ENCODE data around the gene OPCML.

Gene OPCML

DNA sequence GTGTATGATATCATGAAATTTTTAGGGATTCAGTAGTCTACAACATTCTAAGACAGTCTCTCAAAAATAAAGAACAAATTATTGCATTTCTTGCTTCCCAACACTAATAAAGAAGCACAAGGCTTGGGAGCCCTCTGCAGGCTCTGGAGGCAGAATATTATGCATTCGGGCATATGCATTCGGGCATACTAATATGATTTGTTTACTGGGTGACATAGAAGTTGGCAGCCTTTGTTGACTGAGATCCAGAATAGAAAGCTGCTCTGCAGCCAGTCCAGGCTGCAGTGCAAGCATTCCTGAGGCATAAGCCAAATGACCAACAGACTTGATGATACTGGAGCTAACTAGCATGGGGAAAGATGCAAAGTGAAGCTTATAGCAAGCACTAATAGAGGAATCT lies 945.5 kb downstream of the OPCML start:
- CTCF ChIA-PET = interaction anchor here (0.9 to 1.4 kb wide), 2 partner anchors 11 to 24 kb away, joined by 3 to 4 read pairs; no protein-coding TSS in a partner anchor
- TF ChIP-seq, protein P1, sequence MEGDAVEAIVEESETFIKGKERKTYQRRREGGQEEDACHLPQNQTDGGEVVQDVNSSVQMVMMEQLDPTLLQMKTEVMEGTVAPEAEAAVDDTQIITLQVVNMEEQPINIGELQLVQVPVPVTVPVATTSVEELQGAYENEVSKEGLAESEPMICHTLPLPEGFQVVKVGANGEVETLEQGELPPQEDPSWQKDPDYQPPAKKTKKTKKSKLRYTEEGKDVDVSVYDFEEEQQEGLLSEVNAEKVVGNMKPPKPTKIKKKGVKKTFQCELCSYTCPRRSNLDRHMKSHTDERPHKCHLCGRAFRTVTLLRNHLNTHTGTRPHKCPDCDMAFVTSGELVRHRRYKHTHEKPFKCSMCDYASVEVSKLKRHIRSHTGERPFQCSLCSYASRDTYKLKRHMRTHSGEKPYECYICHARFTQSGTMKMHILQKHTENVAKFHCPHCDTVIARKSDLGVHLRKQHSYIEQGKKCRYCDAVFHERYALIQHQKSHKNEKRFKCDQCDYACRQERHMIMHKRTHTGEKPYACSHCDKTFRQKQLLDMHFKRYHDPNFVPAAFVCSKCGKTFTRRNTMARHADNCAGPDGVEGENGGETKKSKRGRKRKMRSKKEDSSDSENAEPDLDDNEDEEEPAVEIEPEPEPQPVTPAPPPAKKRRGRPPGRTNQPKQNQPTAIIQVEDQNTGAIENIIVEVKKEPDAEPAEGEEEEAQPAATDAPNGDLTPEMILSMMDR (IDR thresholded peaks at IDR 0.05; ENCODE audit: control extremely low read depth, extremely low read depth, low read depth, missing control alignments) = no peak
- DNase-seq (ENCODE audit: extremely low spot score) = no peak
- POLR2A ChIA-PET = no interaction called here

DNA sequence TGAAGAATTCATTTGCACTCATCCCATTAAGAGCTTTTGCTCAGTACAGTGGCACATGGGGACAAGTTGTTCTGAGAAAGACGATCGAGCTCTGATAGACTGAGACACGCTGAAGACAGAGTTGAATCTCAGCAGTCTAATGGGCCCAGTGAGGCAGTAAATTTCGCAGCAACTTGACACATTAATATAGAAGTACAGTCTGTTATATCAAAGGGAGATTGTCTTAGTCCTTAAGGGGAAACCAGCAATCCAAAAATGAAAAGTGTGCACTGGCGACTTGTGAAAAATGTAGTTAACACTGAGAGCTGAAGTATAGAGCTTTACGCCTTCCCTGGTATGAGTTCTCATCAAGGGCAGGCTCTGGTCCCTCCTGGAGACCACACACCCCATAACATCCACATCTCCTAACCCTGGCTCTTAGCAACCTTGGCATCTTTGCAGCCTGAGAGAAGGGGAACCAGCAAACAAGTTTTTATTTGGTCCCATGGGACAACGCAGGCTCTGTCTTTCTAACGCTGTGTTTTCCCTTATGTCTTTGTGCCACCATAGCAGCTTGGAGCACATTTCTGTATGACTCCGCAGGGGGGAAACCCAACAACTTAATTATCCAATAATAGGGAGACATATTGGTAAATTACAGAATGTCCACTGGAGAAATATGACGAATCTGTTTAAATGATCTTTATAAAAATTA lies 952.5 kb downstream of the OPCML start:
- DNase-seq (ENCODE audit: extremely low spot score) = no peak
- CTCF ChIA-PET = no interaction called here

GRCh38 chr11:132579136-132579535 lies 953.2 kb downstream of the OPCML start:
- CTCF ChIA-PET = no interaction called here
- POLR2A ChIA-PET = no interaction called here
- DNase-seq (ENCODE audit: extremely low spot score) = no peak
- TF ChIP-seq, protein P1 (IDR thresholded peaks at IDR 0.05; ENCODE audit: control extremely low read depth, extremely low read depth, low read depth, missing control alignments) = no peak

More for the DNA sequence above, 952.5 kb downstream of the OPCML start:
- POLR2A ChIA-PET = no interaction called here
- TF ChIP-seq, protein P1 (IDR thresholded peaks at IDR 0.05; ENCODE audit: control extremely low read depth, extremely low read depth, low read depth, missing control alignments) = no peak

DNA sequence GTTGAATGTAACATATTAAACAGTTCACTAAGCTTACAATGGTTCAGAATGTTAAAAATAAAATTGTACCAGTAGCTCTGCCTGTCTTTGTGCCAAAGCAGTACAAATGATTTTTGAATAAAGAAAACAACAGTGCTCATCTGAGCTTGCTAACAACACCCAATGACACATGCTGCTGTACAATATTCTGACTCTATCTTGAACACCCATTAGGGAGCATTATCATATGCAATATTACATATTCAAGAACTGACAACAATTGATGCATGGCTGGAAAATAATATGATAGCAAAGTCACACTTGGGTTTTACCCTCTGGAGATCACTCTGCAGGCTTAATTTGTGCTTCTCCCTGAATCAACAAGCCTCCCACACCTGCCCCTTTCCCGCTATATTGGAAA lies 953.7 kb downstream of the OPCML start:
- ChIA-PET POLR2A (no interaction called here), CTCF (no interaction called here)
- DNase-seq (ENCODE audit: extremely low spot score) = no peak
- TF ChIP-seq, protein P1 (IDR thresholded peaks at IDR 0.05; ENCODE audit: control extremely low read depth, extremely low read depth, low read depth, missing control alignments) = no peak

GRCh38 chr11:132576706-132577105 lies 955.6 kb downstream of the OPCML start:
- TF ChIP-seq, protein P1 (IDR thresholded peaks at IDR 0.05; ENCODE audit: control extremely low read depth, extremely low read depth, low read depth, missing control alignments) = no peak
- no peak for DNase-seq (ENCODE audit: extremely low spot score)
- POLR2A ChIA-PET = no interaction called here
- CTCF ChIA-PET = no interaction called here

DNA sequence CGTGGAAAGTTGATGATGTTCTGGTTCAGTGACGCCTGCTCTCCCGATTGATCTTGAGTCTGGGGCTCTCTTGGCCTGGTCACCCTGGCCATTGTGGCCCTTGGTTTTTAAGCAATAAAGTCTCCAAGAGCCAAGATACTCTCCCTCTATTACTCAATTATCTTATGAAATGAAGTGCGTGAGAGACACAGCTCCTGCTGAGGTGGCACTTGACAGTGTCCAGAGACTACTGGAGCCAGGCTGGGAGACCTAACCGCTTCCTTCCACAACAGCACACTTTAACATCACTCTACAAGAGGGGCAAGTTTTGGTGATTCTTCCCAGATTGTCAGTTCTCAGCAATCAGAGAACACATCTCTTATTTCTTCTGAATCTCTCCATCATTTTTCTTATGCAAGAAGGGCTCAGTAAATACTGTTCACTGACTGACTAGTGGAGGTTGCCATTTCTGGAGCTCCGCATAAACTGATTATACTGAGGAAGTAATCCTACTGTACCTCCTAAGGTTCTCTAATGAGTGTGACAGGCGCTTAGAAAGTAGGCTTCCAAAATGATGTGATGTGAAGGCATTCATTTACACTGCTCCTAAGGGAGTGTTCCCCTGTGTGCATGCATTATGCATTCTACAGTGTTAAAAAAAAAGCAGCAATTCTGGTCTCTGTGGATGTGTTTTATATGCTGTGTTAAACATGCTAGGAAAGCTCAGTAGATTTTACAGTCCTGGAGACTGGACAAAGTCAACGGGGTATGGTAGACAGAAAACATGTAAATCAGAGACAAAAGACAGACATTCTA lies 968.0 kb downstream of the OPCML start:
- ChIA-PET CTCF (no interaction called here), POLR2A (no interaction called here)
- DNase-seq (ENCODE audit: extremely low spot score) = no peak
- TF ChIP-seq, protein P1 (IDR thresholded peaks at IDR 0.05; ENCODE audit: control extremely low read depth, extremely low read depth, low read depth, missing control alignments) = no peak
